Kidney epithelial cell (primary cell): ENCODE measurements around the gene ABLIM2. TPM values are rescaled to one million over a fixed set of nuclear protein-coding genes. Genes with fewer than 3 reads are reported as not detected.

ENCODE experiments used
- DNase-seq: peaks from one replicate; pipeline ENCODE4 v3.0.0-alpha.2; 2010; ENCODE audit warnings: low read depth
- H3K27me3 ChIP-seq: 2 replicates; pipeline ENCODE4 v1.6.0; 2011; ENCODE audit warnings: low read length; ENCODE audit not compliant: control insufficient read depth, insufficient read depth
- H3K36me3 ChIP-seq: 2 replicates; pipeline ENCODE4 v1.5.1; 2011; ENCODE audit warnings: low read length; ENCODE audit not compliant: control insufficient read depth, insufficient read depth
- H3K4me3 ChIP-seq: 2 replicates; pipeline ENCODE4 v1.5.1; 2011; ENCODE audit warnings: low read depth, mild to moderate bottlenecking, control low read depth, low read length
- total RNA-seq: library from RNA; depleted of rRNA; stranded (reverse); fragments of >200 nt; gene quantifications from 2 replicates; pipeline ENCODE4 v1.2.3, GENCODE V29; 2015
- TF ChIP-seq, protein P1 (sequence below): IDR thresholded peaks from 2 replicates; pipeline ENCODE4 v1.5.1; 2011; ENCODE audit warnings: mild to moderate bottlenecking, moderate library complexity, low read length, control low read depth, inconsistent platforms; ENCODE audit not compliant: insufficient read depth, poor library complexity, severe bottlenecking

ABLIM2 gene
- total RNA-seq, 1 donor from 2014 or later = 1.3 TPM

DNA sequence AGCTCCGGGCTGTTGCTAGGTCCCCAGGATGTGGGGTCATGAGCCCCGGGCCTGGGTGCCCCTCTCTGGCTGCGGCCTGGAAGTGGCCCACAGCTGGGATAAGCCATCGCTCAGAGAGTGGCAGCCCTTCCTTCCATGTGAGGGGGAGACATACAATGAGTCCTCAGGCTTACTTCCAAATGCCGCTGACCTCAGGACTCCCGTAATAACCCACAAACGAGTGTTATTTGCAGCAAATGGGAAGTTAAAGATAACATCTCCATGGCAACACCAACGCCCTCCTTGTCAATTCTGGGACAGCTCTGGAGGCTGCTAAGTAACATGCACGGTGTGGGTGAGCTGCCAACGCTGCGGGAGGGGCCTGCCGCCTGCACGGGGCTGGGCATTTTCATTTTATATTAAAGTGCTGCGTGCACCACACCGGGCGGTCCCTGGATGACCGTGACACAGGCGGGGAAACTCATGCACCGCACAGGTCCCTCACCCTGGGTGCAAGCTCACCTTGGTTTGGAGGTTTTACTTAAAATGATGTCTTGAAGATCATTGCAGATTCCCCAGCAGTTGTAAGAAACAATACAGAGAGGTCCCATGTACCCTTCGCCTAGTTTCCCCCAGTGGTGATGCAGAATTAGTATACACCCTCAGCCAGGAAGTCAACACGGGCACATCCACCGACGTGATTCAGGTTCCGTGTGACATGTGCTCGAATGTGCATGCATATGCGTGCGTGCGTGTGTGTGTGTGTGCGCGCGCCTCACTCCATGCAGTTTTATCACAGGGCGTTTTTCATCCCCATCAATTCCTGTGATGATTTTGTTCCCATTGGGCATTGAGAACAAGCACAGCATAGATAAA is 79.4 kb downstream of the ABLIM2 start:
- Histone ChIP-seq H3K4me3 (no peak overlapping the region), H3K27me3 (no peaks in the 10 kb centered on the region), H3K36me3 (no peaks in the 10 kb centered on the region)
- no peak for DNase-seq
- TF ChIP-seq, protein P1, sequence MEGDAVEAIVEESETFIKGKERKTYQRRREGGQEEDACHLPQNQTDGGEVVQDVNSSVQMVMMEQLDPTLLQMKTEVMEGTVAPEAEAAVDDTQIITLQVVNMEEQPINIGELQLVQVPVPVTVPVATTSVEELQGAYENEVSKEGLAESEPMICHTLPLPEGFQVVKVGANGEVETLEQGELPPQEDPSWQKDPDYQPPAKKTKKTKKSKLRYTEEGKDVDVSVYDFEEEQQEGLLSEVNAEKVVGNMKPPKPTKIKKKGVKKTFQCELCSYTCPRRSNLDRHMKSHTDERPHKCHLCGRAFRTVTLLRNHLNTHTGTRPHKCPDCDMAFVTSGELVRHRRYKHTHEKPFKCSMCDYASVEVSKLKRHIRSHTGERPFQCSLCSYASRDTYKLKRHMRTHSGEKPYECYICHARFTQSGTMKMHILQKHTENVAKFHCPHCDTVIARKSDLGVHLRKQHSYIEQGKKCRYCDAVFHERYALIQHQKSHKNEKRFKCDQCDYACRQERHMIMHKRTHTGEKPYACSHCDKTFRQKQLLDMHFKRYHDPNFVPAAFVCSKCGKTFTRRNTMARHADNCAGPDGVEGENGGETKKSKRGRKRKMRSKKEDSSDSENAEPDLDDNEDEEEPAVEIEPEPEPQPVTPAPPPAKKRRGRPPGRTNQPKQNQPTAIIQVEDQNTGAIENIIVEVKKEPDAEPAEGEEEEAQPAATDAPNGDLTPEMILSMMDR = no peak

DNA sequence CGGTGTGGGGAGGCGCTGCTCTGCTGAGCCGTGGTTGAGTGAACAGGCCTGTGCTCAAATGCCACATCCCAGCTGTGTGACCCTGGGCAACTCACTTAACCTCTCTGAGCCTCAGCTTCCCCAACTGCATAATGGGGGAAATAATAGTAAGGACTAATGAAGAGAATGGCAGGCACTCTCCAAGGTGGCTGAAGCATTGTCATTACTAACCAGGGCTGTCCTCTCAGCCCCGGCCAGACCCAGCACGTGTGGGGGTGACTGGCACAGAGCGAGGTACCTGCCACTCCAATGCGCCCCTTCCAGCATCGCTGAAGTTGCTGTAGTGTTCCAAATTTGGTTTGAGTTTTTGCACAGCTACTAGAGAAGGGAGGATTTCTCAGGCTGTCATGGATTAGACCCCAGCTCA is 80.0 kb downstream of the ABLIM2 start:
- DNase-seq = no peak
- Histone ChIP-seq H3K36me3 (no peaks in the 10 kb centered on the region), H3K27me3 (no peaks in the 10 kb centered on the region), H3K4me3 (no peak overlapping the region)
- TF ChIP-seq, protein P1 = no peak

DNA sequence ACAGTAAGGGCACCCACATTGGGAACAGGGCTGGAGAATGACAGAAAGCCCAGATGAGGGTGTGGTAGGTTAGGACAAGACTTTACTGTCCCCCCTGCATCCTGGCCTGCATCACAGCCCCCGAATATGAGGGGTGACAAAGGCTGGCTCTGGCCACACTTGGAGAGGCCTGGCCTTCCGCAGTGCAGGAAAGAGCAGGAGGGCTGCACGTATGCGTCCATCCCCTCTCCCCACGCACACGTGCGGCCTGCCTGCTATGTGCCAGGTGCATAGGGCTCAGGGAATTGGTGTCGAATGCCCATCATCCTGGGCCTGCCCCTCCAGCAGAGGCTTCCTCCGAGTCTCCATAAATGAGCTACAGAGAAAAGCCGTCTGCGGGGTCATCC is 80.5 kb downstream of the ABLIM2 start:
- Histone ChIP-seq H3K4me3 (no peak overlapping the region), H3K27me3 (peaks cover 3% of the 10 kb centered on the region), H3K36me3 (no peaks in the 10 kb centered on the region)
- no peak for DNase-seq
- TF ChIP-seq, protein P1 = no peak

DNA sequence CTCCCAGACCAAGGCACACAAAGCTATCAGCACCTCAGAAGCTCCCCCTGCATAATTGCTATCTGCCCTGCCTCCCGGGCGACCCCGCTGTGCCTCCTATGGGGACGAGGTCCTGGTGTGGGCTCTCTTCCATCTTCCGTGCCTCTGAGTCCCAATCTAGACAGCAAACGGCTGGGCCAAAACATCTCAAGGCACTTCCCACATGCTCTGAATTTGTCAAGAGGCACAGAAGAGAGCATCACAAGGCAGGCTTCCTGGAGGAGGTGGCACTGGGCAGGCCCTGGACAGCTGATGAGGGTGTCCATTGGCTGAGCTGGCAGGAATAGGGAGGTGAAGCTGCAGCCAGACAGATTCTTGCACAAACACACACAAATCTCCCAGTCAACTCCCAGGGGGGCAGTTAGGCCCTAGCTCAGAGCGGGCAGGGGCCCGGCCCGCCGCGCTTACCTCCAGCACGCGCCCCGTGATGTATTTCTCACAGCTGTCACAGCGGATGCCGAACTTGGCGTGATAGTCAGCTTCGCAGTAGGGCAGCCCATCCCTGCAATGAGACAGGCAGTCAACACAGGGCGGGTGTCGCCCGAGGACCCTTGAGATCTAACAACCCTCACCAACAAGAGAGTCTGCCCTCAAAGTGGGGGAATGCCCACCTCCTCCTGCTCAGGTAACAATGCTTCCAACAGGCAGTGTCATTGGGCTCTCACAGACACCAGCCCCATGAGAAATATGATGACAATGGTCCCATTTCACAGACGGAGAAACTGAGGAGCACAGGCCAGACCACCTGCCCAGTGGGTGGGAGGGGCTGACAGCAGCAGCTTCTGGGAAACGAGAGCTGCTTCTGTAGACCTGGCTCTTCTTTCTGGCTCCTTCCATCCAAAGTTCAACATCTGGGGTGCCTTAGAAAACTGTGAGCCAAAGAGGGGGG is 81.2 kb downstream of the ABLIM2 start:
- DNase-seq = no peak
- no peak overlapping the region for H3K4me3 ChIP-seq
- H3K27me3 ChIP-seq = peaks cover 9% of the 10 kb centered on the region
- TF ChIP-seq, protein P1 = no peak
- H3K36me3 ChIP-seq = no peaks in the 10 kb centered on the region

DNA sequence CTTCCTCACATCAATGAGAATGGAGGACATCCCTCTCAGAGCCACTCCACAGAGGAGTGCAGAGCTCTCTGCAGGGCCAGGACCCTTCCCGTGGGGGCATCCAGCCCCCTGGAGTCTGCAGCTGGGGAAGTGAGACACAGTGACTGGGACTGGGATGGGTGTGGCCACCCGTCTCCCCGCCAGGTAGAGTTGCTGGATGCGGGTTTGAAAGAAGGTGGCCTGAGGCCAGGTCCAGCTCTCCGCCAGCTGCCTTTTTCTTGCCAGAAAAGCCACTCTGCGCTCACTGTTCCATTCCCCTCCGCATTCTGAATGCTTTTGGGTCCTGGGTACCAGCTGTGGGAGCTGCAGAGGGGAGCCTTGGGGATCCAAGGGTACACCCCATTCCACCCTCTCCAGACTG is 82.6 kb downstream of the ABLIM2 start:
- Histone ChIP-seq H3K36me3 (no peaks in the 10 kb centered on the region), H3K27me3 (peaks cover 23% of the 10 kb centered on the region), H3K4me3 (no peak overlapping the region)
- TF ChIP-seq, protein P1 = no peak
- no peak for DNase-seq
